GM12878 (cell line): ENCODE measurements around the gene ADIPOQ. TPM values are rescaled to one million over a fixed set of nuclear protein-coding genes. Genes with fewer than 3 reads are reported as not detected.

ENCODE experiments used
- ATAC-seq: fragments of 200-7000 bp; cut with Tn5 transposase; 3 replicates; pipeline ENCODE4 v1.9.1; 2020; ENCODE audit warnings: mild to moderate bottlenecking, moderate library complexity
- BruUV-seq: library from RNA; stranded (reverse); fragments of 400-500 nt; replicated peaks from 2 replicates; lab custom pipeline; 2021; lab: Mats Ljungman, UMichigan
- CTCF ChIA-PET: fragments of 300-600 bp; sonication (Branson Sonifier 250); formaldehyde crosslinking; extraction: SDS; loops from one replicate; lab custom pipeline; 2021; ENCODE audit warnings: inconsistent platforms; lab: Yijun Ruan, JAX
- POLR2A ChIA-PET: fragments of 350-600 bp; formaldehyde crosslinking; extraction: SDS; loops from one replicate; lab custom pipeline; 2021; ENCODE audit warnings: inconsistent platforms; lab: Charles Lee
- RAD21 ChIA-PET: fragments of 300-600 bp; sonication (Branson Sonifier 250); formaldehyde crosslinking; loops from one replicate; lab custom pipeline; 2023; ENCODE audit warnings: antibody characterized with exemption; ENCODE audit not compliant: unreplicated experiment; lab: Charles Lee
- SMC1A ChIA-PET: fragments of 300-600 bp; sonication (Branson Sonifier 250); formaldehyde crosslinking; loops from one replicate; lab custom pipeline; 2023; ENCODE audit not compliant: unreplicated experiment, uncharacterized antibody; lab: Charles Lee
- DNase-seq: peaks from one replicate; pipeline ENCODE4 v3.0.0-alpha.2; 2011; ENCODE audit warnings: low read depth, low spot score
- FAIRE-seq: peaks from 3 replicates; lab custom pipeline; 2011; peaks lifted over from hg19 to GRCh38; lab: Jason Lieb, UNC
- H2AFZ ChIP-seq: 2 replicates; pipeline ENCODE4 v1.6.0; 2011; ENCODE audit warnings: low read depth, low read length, control low read depth; ENCODE audit not compliant: control insufficient read depth
- H3K27ac ChIP-seq: 2 replicates; pipeline ENCODE4 v1.5.1; 2011; ENCODE audit warnings: control low read depth; ENCODE audit not compliant: control insufficient read depth, insufficient read depth
- H3K27me3 ChIP-seq, 2 experiments: replicated peaks in 1 of 2; 2 replicates each; pipeline versions ENCODE4 v1.6.0 to v1.6.1; 2011; ENCODE audit warnings: low read length in 1 of 2; ENCODE audit not compliant: control insufficient read depth in 2 of 2, insufficient read depth in 2 of 2
- H3K36me3 ChIP-seq, 2 experiments: 2 replicates each; pipeline ENCODE4 v1.5.1; 2011; ENCODE audit warnings: low read length in 1 of 2; ENCODE audit not compliant: control insufficient read depth in 2 of 2, insufficient read depth in 2 of 2
- H3K4me1 ChIP-seq: 2 replicates; pipeline ENCODE4 v1.6.1; 2011; ENCODE audit warnings: mild to moderate bottlenecking, low read length, moderate library complexity, mixed read lengths; ENCODE audit not compliant: control insufficient read depth, insufficient read depth
- H3K4me2 ChIP-seq: 2 replicates; pipeline ENCODE4 v1.6.0; 2011; ENCODE audit warnings: control low read depth; ENCODE audit not compliant: control insufficient read depth, insufficient read depth
- H3K4me3 ChIP-seq: fragments of 200-600 bp; sonication (generic); 2 replicates; pipeline ENCODE4 v1.5.1; 2016
- H3K79me2 ChIP-seq: 2 replicates; pipeline ENCODE4 v1.6.0; 2011; ENCODE audit warnings: low read length; ENCODE audit not compliant: control insufficient read depth, insufficient read depth
- H3K9ac ChIP-seq: 2 replicates; pipeline ENCODE4 v1.8.0; 2011; ENCODE audit warnings: low read length, control low read depth, mixed read lengths; ENCODE audit not compliant: control insufficient read depth, insufficient read depth
- H3K9me3 ChIP-seq: replicated peaks from 3 replicates; pipeline ENCODE4 v1.5.1; 2011; ENCODE audit warnings: mild to moderate bottlenecking, low read length; ENCODE audit not compliant: control insufficient read depth, insufficient read depth
- H4K20me1 ChIP-seq: 2 replicates; pipeline ENCODE4 v1.6.0; 2011; ENCODE audit not compliant: control insufficient read depth, insufficient read depth
- ATF2 ChIP-seq: IDR thresholded peaks from 2 replicates; pipeline ENCODE4 v1.6.1; 2012; ENCODE audit warnings: low read length, inconsistent platforms
- BCLAF1 ChIP-seq: fragments of 450-650 bp; IDR thresholded peaks from 2 replicates; pipeline ENCODE4 v1.6.1; 2017; ENCODE audit warnings: antibody characterized with exemption, mild to moderate bottlenecking, moderate library complexity
- CREB1 ChIP-seq: IDR thresholded peaks from 2 replicates; pipeline ENCODE4 v1.6.1; 2012; ENCODE audit warnings: low read depth, mild to moderate bottlenecking, inconsistent platforms
- CREM ChIP-seq: IDR thresholded peaks from 2 replicates; pipeline ENCODE4 v1.6.1; 2014; ENCODE audit warnings: antibody characterized with exemption, low read depth
- KAT2A ChIP-seq: conservative IDR thresholded peaks from 2 replicates; pipeline ENCODE4 v1.6.1; 2011; ENCODE audit warnings: low read depth, low read length; ENCODE audit not compliant: control insufficient read depth
- PKNOX1 ChIP-seq: fragments of 450-650 bp; IDR thresholded peaks from 2 replicates; pipeline ENCODE4 v1.6.1; 2016; ENCODE audit warnings: mild to moderate bottlenecking
- POLR2A ChIP-seq: IDR thresholded peaks from 2 replicates; pipeline ENCODE4 v1.6.1; 2011; ENCODE audit warnings: low read depth, mild to moderate bottlenecking, low read length
- ZBTB40 ChIP-seq: fragments of 450-650 bp; IDR thresholded peaks from 2 replicates; pipeline ENCODE4 v1.6.1; 2016; ENCODE audit warnings: mild to moderate bottlenecking, moderate library complexity, borderline replicate concordance
- ZNF217 ChIP-seq: fragments of 450-650 bp; IDR thresholded peaks from 2 replicates; pipeline ENCODE4 v1.6.1; 2017; ENCODE audit warnings: antibody characterized with exemption, mild to moderate bottlenecking
- WGBS: methylation state at CpG from one replicate; pipeline ENCODE4 v1.1.6; 2016; ENCODE audit warnings: low lambda C conversion rate; ENCODE audit not compliant: insufficient replicate concordance, insufficient coverage; ENCODE audit errors: missing lambda C conversion rate; 5-methylcytosine and 5-hydroxymethylcytosine counted together
- in situ Hi-C: fragments of 300-500 bp; cut with MboI; formaldehyde crosslinking; loops from 9 replicates; pipeline ENCODE4 v1.14.3; 2018; ENCODE audit warnings: mixed read lengths
- intact Hi-C: fragments of 100-400 bp; cut with micrococcal nuclease; formaldehyde crosslinking; loops from one replicate; pipeline ENCODE4 v1.14.2; 2022; ENCODE audit not compliant: unreplicated experiment
- polyA plus RNA-seq, 11 experiments: library from polyadenylated mRNA; depleted of rRNA in 4 of 11; unstranded in 6 of 11; stranded (reverse) in 5 of 11; fragments of >200 nt; fragmentation: Nextera tagmentation in 4 of 11; fragmentation: Illumina TruSeq in 1 of 11; extraction: Ambion mirVana in 4 of 11; extraction: Trizol in 1 of 11; gene quantifications; 1 replicate in 1 of 11; 2 replicates in 10 of 11; pipeline versions ENCODE4 v1.2.1 to v1.2.3, GENCODE V29; 2011 to 2016; ENCODE audit warnings: inconsistent platforms in 2 of 11, missing spikeins in 2 of 11, low read depth in 1 of 11
- total RNA-seq, 4 experiments: library from RNA; depleted of rRNA in 3 of 4; stranded (reverse); fragments of >200 nt in 3 of 4; fragmentation: Illumina TruSeq in 1 of 4; extraction: Trizol in 1 of 4; gene quantifications; 2 replicates each; pipeline versions ENCODE4 v1.2.1 to v1.2.3, GENCODE V29; 2013 to 2021

The ADIPOQ gene
- total and polyA plus RNA-seq, 10 of the 15 experiments (the other 5 are each of a cell fraction or from before 2014, with no cell fraction given): not detected

GRCh38 chr3:186896006-186896405, 53.5 kb downstream of the ADIPOQ start:
- Histone ChIP-seq H3K27ac (no peak overlapping the region), H3K4me3 (no peak overlapping the region), H2AFZ (no peak overlapping the region), H3K4me2 (no peak overlapping the region), H3K9me3 (no peaks in the 10 kb centered on the region), H3K79me2 (no peaks in the 10 kb centered on the region), H3K27me3 (0 out of 4 replicates have a peak, but pooled peaks cover 0 to 3% of the 10 kb centered on the region in 2 experiments), H4K20me1 (no peaks in the 10 kb centered on the region), H3K4me1 (no peaks in the 10 kb centered on the region), H3K9ac (no peak overlapping the region), H3K36me3 (no peaks in the 10 kb centered on the region)
- SMC1A ChIA-PET: interaction anchor here (1.0 kb wide), 1 partner anchor 794 kb away, joined by 3 read pairs; no protein-coding TSS in a partner anchor
- 47% methylated on average over 4 of the region's 4 CpGs for WGBS
- DNase-seq (no peak), FAIRE-seq (no peak), ATAC-seq (no peak)
- TF ChIP-seq ATF2: no peak
- no peak for TF ChIP-seq ZNF217
- TF ChIP-seq ZBTB40: no peak
- no peak for TF ChIP-seq KAT2A
- TF ChIP-seq BCLAF1: no peak
- no peak for TF ChIP-seq CREB1
- TF ChIP-seq POLR2A: no peak
- TF ChIP-seq CREM: no peak
- no peak for TF ChIP-seq PKNOX1
- intact Hi-C loops: no loop called here
- BruUV-seq: no TSS peak
- in situ Hi-C loops: no loop called here
- RAD21 ChIA-PET: no interaction called here
- CTCF ChIA-PET: interaction anchor here (1.0 kb wide), 1 partner anchor 269 kb away, joined by 5 read pairs; no protein-coding TSS in a partner anchor
- POLR2A ChIA-PET: no interaction called here
